HG02840 (cell line): Measurements from ENCODE around the gene RYR3.
"Not testable (repeated sequence)": the region's sequence is repeated elsewhere in the genome, so short reads cannot be mapped to it uniquely, and the experiment has no call there.

Experiments
- ATAC-seq: cut with Tn5 transposase; IDR thresholded peaks from one replicate; pipeline ENCODE4 v1.9.1; 2021; ENCODE audit warnings: mild to moderate bottlenecking, moderate library complexity, moderate number of reproducible peaks; ENCODE audit not compliant: unreplicated experiment, low FRiP score

Gene RYR3

DNA sequence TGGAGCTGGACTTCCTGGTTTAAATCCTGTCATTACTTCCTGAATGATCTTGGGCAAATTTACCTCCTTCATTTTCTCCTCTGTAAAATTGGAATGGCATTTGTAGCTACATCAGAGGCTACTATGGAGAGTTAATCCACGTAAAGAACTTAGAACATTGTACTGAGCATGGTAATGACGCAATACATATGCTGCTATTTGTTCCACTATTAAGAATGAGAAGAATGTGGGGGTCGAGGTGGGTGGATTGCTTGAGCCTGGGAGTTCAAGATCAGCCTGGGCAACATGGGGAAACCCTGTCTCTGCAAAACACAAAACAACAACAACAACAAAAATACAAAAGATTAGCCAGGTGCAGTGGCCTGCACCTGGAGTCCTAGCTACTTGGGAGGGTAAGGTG lies 250.6 kb downstream of the RYR3 start:
- ATAC-seq = no peak

DNA sequence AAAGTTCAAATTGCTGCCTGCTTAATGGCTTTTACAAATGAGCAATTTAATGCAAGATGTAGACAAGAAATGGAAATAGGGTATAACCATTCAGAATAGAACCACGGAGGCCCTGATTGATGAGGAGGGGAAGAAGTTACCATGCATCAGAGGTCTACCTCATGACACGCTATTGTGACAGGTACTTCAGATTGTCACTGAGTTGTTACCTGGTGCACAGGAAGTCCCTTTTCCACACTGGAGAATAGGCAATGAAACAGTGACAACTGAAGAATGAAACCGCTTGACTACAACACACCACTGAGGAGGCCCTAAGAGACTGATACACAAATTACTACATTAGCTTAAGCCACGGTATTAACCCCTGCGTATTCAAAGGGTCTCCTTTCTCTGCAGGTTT lies 251.2 kb downstream of the RYR3 start:
- ATAC-seq = no peak

DNA sequence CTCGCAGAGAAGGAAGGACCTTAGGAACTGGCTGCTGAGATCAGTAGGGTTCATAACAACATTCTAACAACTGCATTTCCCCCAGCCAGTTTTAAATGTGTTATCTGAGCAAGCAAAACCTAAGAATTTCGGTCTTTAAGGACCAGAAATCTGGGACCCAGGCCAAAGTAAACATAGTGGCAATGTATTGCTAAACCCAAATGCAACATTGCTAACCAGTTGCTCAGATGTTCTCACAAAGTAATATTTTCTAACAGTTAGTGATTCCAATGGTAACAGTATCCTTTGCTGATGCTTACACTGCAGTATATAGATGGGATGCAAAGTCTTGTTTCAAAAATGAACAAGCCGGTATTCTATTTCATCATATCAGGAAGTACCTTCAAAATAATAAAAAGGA lies 254.3 kb downstream of the RYR3 start:
- no peak for ATAC-seq

DNA sequence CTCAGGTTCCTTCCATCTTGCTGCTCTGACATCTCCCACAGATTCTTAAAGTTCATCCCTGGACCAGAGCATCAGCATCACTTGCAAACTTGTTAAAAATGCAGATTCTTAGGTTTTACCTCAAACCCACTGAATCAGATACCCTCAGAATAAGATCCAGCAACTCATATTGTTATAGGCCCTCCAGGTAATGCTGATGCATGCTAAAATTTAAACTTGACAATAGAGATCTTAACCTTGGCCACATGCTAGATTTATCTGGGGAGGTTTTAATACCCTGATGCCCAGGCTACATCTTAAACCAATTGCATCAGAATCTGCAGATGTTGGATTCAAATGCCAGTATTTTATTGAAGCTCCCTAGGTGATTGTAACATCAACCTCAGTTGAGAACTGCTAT lies 256.9 kb downstream of the RYR3 start:
- ATAC-seq = no peak

DNA sequence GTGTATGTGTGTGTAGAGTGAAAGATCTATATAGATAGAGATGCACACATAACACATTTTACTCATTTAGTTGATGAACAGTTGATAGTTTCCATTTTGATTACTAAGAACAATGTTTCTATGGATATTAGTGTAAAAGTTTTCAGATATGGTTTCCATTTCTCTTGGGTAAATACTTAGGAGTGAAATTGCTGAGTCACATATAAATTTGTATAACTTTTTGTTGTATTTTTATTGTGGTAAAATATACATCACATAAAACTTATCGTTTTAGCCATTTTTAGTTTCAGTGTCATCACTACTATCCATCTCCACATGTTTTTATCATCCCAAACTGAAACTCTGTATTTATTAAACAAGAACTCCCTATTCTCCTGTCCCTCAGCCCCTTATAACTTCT lies 258.3 kb downstream of the RYR3 start:
- no peak for ATAC-seq

- not testable (repeated sequence) for ATAC-seq
Measured at GRCh38 chr15:33577911-33578310, 267.1 kb downstream of the RYR3 start.

DNA sequence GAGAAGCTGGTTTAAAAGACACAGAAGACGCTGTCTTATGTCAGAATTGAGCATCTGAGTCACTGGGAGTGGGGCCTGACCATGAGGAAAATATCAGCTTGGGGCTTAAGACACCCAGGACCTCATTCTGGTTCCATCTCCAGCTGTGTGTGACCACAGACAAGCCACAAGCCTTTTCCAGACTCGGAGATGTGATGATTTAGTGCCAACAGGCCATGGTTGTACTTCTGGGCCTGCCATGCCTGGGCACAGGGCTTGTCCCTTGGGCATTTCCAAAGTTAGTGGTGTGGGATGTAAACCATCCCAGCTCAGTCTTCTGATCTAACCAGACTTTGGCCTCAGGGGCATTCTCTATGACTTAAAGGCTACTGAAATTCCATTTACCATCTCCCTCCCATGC lies 269.8 kb downstream of the RYR3 start:
- no peak for ATAC-seq

DNA sequence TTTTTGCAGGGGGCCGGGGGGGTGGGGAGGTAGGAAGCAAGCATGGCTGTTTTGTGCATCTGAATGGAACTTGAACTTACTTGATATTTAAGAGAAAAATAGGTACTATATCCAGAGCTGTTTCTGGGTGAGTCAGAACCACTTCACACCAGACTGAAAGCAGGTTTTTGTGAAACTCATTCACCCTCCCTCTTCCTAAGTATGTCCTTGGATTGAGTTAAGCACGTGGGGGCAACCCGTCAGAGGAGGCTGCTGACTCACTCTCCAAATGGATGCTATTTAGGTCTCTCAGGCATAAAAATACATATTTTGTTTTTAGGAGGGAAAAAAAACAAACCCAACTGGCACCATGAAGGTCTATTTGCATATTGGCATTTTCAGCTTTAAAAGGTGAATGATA lies 270.3 kb downstream of the RYR3 start:
- ATAC-seq = no peak

DNA sequence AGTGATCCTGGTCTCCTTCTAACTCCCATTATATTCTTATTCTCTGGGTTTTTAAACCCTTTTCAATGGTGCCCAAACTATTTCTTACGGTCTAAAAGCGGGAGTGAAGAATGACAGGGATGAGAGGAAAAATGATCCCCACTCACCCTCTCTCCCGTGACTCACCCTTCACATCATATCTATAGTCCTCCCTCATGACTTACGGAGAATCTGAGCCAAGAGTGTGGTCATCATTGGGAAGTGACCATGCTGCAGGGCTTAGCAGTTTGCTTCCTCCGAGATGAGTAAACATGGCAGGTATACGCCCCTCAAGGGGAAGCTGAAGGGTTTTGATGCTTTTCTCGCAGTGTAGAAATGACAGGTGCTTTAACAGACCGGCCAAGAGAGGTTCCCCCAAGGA lies 274.0 kb downstream of the RYR3 start:
- no peak for ATAC-seq

GRCh38 chr15:33586786-33587697 lies 276.3 kb downstream of the RYR3 start:
- no peak for ATAC-seq

- no peak for ATAC-seq
Measured at GRCh38 chr15:33587773-33588172, 277.0 kb downstream of the RYR3 start.

DNA sequence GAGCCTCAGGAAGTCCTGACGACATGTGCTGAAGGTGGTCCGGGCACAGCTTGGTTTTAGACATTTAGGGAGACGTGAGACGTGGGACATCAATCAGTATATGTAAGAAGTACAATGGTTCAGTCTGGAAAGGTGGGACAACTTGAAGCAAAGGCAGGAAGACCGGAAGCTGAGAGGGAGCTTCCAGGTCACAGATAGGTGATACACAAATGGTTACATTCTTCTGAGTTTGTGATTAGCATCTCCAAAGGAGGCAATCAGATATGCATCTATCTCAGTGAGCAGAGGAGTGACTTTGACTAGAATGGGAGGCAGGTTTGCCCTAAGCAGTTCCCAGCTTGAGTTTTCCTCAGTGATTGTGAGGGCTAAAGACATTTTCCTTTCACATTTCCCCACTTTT lies 282.1 kb downstream of the RYR3 start:
- ATAC-seq = no peak

DNA sequence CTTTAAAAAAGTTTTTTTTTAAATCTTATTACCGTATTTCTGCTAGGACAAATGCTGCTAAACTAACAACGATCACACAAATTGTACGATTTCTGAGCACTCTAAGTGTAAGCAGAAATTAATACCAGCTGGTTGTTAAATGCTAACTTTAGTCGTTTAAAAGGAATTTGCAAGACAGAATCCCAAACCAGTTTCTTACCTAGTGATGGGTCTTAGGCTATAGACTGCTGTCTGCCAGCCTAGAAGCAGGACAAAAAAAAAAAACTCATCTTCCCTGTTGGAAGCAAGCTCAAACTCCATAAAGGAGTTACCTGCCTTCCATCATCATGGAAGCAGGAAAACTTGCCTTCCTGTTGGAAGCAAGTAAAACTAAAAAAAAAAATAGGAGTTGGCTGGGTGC lies 287.6 kb downstream of the RYR3 start:
- not testable (repeated sequence) for ATAC-seq

DNA sequence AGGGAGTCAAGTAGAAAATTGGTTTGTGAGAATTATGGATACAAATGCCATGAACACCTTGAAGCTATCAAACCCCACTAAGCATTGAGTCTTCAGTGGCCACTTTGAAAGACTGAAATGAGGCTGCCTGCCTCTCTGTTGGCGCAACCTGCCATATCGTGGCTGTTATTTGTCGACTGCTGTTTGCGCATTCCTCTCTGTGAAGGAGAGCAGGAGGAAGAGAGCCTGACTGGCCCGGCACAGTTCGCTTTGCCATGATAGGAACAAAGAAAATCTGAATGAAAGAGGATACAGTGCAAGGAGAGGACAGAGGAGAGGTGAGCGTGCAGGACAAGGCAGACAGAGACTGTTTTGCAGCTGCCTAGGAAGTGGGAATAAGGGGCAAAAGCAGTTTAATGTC lies 289.4 kb downstream of the RYR3 start:
- no peak for ATAC-seq

GRCh38 chr15:33601461-33601860 lies 290.7 kb downstream of the RYR3 start:
- no peak for ATAC-seq

- no peak for ATAC-seq
Measured at GRCh38 chr15:33608714-33609113, 297.9 kb downstream of the RYR3 start.

GRCh38 chr15:33612721-33613304 lies 302.0 kb downstream of the RYR3 start:
- ATAC-seq = no peak

DNA sequence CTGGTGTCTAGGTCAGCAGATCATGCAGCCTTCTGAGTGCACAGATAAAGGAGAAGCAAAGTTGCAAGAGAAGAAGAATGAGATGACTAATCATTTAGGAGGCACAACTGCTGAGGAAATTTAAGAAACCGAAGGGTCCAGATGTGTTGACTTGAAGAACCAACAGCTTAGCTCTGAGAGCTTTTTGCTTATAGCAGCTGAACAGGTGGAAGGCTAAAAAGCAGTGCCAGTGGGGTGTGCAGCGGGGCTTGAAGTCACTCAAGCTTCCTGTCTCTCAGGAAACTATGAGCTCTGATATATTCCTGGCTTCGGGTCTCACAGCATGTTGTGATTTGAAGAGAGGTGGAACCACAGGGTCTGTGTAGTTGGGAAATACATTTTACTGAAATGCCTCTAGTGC lies 305.7 kb downstream of the RYR3 start:
- ATAC-seq = no peak

DNA sequence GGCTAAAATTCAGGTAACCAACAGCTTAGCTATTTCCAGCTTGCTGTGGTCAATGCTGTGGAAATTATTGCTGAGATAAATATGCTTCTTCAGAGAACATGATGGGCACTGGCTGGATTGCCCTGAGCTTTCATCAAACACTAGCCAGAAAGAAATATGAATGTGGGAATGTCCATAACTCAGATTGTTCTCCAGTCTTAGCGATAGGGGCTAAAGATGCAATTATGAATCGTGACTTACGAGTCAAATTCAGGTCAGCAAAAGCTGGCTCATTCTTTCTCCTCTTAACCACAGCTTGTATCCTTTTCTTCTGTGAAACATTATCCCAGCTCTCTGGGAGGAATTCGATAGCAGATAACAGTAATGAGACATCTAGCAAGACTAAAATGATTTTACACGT lies 307.6 kb downstream of the RYR3 start:
- no peak for ATAC-seq

- ATAC-seq = no peak
Measured at GRCh38 chr15:33621141-33621540, 310.4 kb downstream of the RYR3 start.

GRCh38 chr15:33623010-33623409 lies 312.2 kb downstream of the RYR3 start:
- ATAC-seq = no peak

DNA sequence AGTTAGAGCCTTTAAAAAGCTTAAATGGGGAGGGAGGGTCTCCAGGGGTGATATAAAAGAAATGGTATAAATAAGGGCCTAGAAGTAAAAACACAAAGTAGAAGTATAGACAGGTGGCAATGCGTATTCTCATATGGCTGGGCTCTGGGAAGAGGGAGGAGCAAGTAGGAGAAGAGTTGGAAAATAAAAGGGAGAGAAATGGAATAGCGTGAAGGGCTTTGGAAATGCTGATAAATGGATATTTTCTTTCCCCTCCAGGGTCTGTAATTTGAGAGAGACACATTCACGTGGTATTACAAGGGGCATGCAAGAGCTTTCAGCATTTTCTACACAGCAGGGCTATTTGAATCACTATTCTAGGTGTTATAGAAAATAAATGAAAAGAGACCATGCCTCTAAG lies 313.7 kb downstream of the RYR3 start:
- no peak for ATAC-seq
